CD4-positive, CD25-positive, alpha-beta regulatory T cell (primary cell): Measurements from ENCODE around the gene ANKS1B. TPM values are rescaled to one million over a fixed set of nuclear protein-coding genes. Genes with fewer than 3 reads are reported as not detected.

Source experiments
- ATAC-seq, 2 donors: fragments of 150-1000 bp; cut with Tn5 transposase; one replicate each; pipeline ENCODE4 v1.10.0; 2021; ENCODE audit warnings: low read depth in 2 of 2, moderate number of reproducible peaks in 2 of 2, moderate library complexity in 1 of 2
- DNase-seq, 3 donors: peaks; one replicate each; pipeline versions ENCODE4 v3.0.0 to v3.0.0-alpha.2; 2012 to 2022; ENCODE audit warnings: mixed read lengths in 1 of 3
- H3K27ac ChIP-seq: one replicate; pipeline ENCODE4 v1.7.0; 2013; ENCODE audit warnings: mild to moderate bottlenecking, low read length; ENCODE audit not compliant: insufficient read depth, poor library complexity, severe bottlenecking
- H3K27me3 ChIP-seq: one replicate; pipeline ENCODE4 v1.7.0; 2013; ENCODE audit warnings: low read length; ENCODE audit not compliant: control insufficient read depth, insufficient read depth
- H3K36me3 ChIP-seq: one replicate; pipeline ENCODE4 v1.7.0; 2013; ENCODE audit warnings: mild to moderate bottlenecking, low read length, moderate library complexity; ENCODE audit not compliant: control insufficient read depth, insufficient read depth
- H3K4me1 ChIP-seq: 2 replicates; pipeline ENCODE4 v1.7.0; 2013; ENCODE audit warnings: mild to moderate bottlenecking, low read length; ENCODE audit not compliant: insufficient read depth, control insufficient read depth, poor library complexity, severe bottlenecking
- H3K4me3 ChIP-seq: one replicate; pipeline ENCODE4 v1.7.0; 2013; ENCODE audit warnings: low read depth, mild to moderate bottlenecking, low read length, moderate library complexity
- H3K9me3 ChIP-seq, 2 experiments: 1 replicate in 1 of 2; 2 replicates in 1 of 2; pipeline ENCODE4 v1.7.0; 2013; ENCODE audit warnings: low read length in 2 of 2, mild to moderate bottlenecking in 1 of 2, moderate library complexity in 1 of 2; ENCODE audit not compliant: control insufficient read depth in 2 of 2
- H3K27ac Mint-ChIP-seq, 3 donors: one replicate each; pipeline ENCODE4 v1.8.0; 2020 to 2022; ENCODE audit warnings: mild to moderate bottlenecking in 3 of 3, mixed read lengths in 3 of 3, moderate library complexity in 2 of 3
- H3K27me3 Mint-ChIP-seq: one replicate; pipeline ENCODE4 v1.8.0; 2022; ENCODE audit warnings: mild to moderate bottlenecking, mixed read lengths
- H3K36me3 Mint-ChIP-seq: one replicate; pipeline ENCODE4 v1.8.0; 2020; ENCODE audit warnings: mixed read lengths
- H3K4me1 Mint-ChIP-seq, 4 donors: one replicate each; pipeline ENCODE4 v1.8.0; 2020 to 2022; ENCODE audit warnings: mixed read lengths in 4 of 4, mild to moderate bottlenecking in 1 of 4
- H3K4me3 Mint-ChIP-seq, 4 donors: one replicate each; pipeline ENCODE4 v1.8.0; 2020 to 2022; ENCODE audit warnings: mild to moderate bottlenecking in 4 of 4, mixed read lengths in 4 of 4, moderate library complexity in 3 of 4
- H3K9me3 Mint-ChIP-seq, 7 donors: one replicate each; pipeline ENCODE4 v1.8.0; 2020 to 2022; ENCODE audit warnings: mixed read lengths in 7 of 7, mild to moderate bottlenecking in 3 of 7, moderate library complexity in 2 of 7
- polyA plus RNA-seq, 4 donors: library from polyadenylated mRNA; unstranded; fragments of 300-500 nt; fragmentation: Illumina TruSeq; gene quantifications; one replicate each; pipeline ENCODE4 v1.2.3, GENCODE V29; 2021
- total RNA-seq: library from RNA; stranded (reverse); gene quantifications from one replicate; pipeline ENCODE4 v1.2.3, GENCODE V29; 2022

Gene ANKS1B
- total and polyA plus RNA-seq, 5 donors from 2014 or later, result 4.0 to 15.9 (median 9.5) TPM

DNA sequence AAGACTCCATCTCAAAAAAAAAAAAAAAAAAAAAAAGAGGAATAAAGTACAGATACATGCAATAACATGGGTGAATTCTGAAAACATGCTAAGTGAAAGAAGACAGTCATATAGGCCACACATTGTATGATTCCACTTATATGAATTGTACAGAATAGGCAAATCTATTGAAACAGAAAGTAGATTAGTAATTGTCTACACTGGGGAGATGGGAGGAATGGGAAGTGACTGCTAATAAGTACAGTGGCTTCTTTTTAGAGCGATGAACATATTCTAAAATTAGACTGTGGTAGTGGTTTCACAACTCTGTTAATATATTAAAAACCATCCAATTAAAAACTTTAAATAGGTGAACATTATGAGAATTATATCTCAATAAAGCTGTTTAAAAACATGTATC is 74.4 kb downstream of the ANKS1B start:
- no peaks in the 10 kb centered on the region for H3K4me1 ChIP-seq
- H3K27ac Mint-ChIP-seq, result no peak overlapping the region
- peaks cover 0 to 4% (median 0%) of the 10 kb centered on the region in 7 donors for H3K9me3 Mint-ChIP-seq
- H3K27ac ChIP-seq, result no peak overlapping the region
- ATAC-seq (no peak), DNase-seq (no peak)
- no peaks in the 10 kb centered on the region for H3K4me1 Mint-ChIP-seq
- no peaks in the 10 kb centered on the region for H3K36me3 Mint-ChIP-seq
- no peaks in the 10 kb centered on the region for H3K9me3 ChIP-seq
- no peak overlapping the region for H3K4me3 ChIP-seq
- no peaks in the 10 kb centered on the region for H3K27me3 ChIP-seq
- no peak overlapping the region for H3K4me3 Mint-ChIP-seq
- no peaks in the 10 kb centered on the region for H3K27me3 Mint-ChIP-seq
- no peaks in the 10 kb centered on the region for H3K36me3 ChIP-seq

DNA sequence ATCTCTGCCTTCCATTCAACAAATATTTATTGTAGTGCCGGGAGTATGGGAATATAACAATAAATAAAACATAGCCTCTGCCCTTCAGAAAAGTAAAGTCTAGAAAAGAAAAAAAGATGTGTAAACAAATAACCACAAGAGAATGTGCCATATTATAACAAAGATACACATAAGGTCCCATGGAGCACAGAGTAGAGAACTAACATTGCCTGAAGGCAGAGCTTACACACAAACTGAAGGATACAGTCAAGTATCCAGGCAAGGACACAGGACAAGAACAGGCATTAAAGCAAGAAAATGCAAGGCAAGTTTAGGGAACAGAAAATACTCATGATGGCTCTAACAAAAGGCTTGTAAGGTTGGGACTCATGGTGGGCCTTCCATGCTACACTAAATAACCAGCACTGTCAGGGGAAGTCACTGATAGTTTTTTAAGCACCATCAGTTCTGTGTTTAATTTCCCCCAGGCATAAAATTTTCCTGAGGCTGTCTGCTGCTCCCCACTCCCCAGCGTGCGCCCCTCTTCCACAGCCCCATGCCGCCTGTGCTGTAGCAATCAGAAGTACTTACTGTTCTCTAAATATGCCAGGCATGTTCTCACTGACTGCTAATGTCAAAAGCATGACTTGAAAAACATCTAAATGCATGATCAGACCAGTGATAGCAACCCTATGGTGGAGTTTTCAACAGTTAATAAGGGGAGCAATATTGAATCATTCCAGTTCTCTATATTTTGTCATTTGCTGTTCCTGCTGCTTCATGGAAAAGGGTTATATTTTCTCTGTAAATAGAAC is 77.8 kb downstream of the ANKS1B start:
- no peaks in the 10 kb centered on the region for H3K27me3 Mint-ChIP-seq
- no peak overlapping the region for H3K4me3 Mint-ChIP-seq
- no peak overlapping the region for H3K27ac Mint-ChIP-seq
- no peaks in the 10 kb centered on the region for H3K9me3 ChIP-seq
- no peak overlapping the region for H3K4me3 ChIP-seq
- peaks cover 0 to 5% (median 0%) of the 10 kb centered on the region in 7 donors for H3K9me3 Mint-ChIP-seq
- no peaks in the 10 kb centered on the region for H3K36me3 ChIP-seq
- no peaks in the 10 kb centered on the region for H3K4me1 ChIP-seq
- no peaks in the 10 kb centered on the region for H3K36me3 Mint-ChIP-seq
- no peaks in the 10 kb centered on the region for H3K4me1 Mint-ChIP-seq
- ATAC-seq (no peak), DNase-seq (no peak)
- H3K27me3 ChIP-seq, result no peaks in the 10 kb centered on the region
- no peak overlapping the region for H3K27ac ChIP-seq

DNA sequence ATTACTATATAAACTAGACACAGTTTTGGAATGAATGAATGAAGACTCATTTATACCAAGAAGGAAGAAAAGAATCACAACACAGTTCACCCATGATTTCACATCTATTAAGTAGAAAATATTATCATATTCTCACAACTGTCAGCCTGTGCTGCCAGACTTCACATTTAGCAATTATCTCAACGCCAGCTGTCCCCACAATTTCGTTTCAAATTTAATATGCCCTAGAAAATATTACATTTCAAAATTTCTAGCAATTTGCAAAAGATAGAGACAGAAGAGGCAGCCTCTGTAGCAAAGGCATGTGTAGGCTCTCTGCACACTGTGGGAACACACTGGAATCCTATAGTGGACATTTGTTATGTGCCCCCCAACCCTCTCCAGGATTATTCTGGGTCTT is 83.6 kb downstream of the ANKS1B start:
- no peaks in the 10 kb centered on the region for H3K27me3 Mint-ChIP-seq
- Histone ChIP-seq H3K9me3 (no peaks in the 10 kb centered on the region), H3K4me1 (no peaks in the 10 kb centered on the region), H3K4me3 (no peak overlapping the region), H3K27me3 (no peaks in the 10 kb centered on the region), H3K36me3 (no peaks in the 10 kb centered on the region), H3K27ac (no peak overlapping the region)
- H3K27ac Mint-ChIP-seq, result no peak overlapping the region
- H3K4me3 Mint-ChIP-seq, result no peak overlapping the region
- H3K4me1 Mint-ChIP-seq, result no peaks in the 10 kb centered on the region
- DNase-seq (no peak), ATAC-seq (no peak)
- H3K36me3 Mint-ChIP-seq, result no peaks in the 10 kb centered on the region
- H3K9me3 Mint-ChIP-seq, result peaks cover 0 to 3% (median 0%) of the 10 kb centered on the region in 7 donors

DNA sequence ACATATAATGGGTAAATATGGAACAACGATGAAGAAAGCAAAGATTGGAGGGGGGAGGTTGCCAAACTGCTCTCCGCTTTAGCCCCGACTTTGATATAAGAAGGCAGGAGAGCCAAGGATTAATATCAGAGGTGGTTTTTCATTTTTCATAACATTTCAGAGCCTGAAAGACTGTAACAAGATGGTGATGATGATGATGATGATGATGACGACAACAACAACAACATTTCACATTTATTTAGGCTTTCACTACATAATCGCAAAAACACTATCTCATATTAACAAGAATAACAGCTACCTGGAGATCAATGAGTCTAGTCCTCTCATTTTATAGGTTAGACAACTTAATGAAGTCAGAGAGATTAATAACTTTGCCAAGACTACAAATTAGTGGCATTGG is 86.1 kb downstream of the ANKS1B start:
- no peaks in the 10 kb centered on the region for H3K4me1 Mint-ChIP-seq
- no peak overlapping the region for H3K4me3 Mint-ChIP-seq
- Histone ChIP-seq H3K36me3 (no peaks in the 10 kb centered on the region), H3K9me3 (no peaks in the 10 kb centered on the region), H3K27me3 (no peaks in the 10 kb centered on the region), H3K4me3 (no peak overlapping the region), H3K4me1 (no peaks in the 10 kb centered on the region), H3K27ac (no peak overlapping the region)
- H3K36me3 Mint-ChIP-seq, result no peaks in the 10 kb centered on the region
- no peak overlapping the region for H3K27ac Mint-ChIP-seq
- H3K27me3 Mint-ChIP-seq, result no peaks in the 10 kb centered on the region
- peaks cover 0 to 3% (median 0%) of the 10 kb centered on the region in 7 donors for H3K9me3 Mint-ChIP-seq
- DNase-seq (no peak), ATAC-seq (no peak)

DNA sequence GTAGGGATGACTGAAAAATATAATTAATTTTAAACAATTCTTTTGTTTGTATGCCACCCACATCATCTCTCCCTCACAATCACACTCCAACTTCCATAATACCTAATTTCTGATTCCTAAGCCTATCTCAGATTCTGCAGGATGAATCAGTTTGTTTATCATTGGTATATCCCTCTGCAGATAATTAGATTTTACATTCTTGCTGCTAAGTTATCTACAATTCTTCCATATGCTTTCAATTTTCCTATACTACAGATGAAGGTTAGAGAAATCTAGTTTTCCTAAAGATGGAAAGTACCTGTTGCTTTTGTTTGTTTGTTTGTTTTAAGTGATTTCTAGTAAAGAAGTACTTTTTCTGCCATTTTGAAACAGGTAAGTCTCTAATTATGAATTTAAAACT is 105.3 kb downstream of the ANKS1B start:
- Histone ChIP-seq H3K4me1 (no peaks in the 10 kb centered on the region), H3K4me3 (no peak overlapping the region), H3K36me3 (no peaks in the 10 kb centered on the region), H3K27ac (no peak overlapping the region), H3K9me3 (no peaks in the 10 kb centered on the region), H3K27me3 (no peaks in the 10 kb centered on the region)
- Mint-ChIP-seq H3K36me3 (no peaks in the 10 kb centered on the region), H3K9me3 (peaks cover 0 to 11% (median 3%) of the 10 kb centered on the region in 7 donors), H3K4me3 (no peak overlapping the region), H3K27ac (no peak overlapping the region), H3K4me1 (no peaks in the 10 kb centered on the region), H3K27me3 (no peaks in the 10 kb centered on the region)
- DNase-seq (no peak), ATAC-seq (no peak)

DNA sequence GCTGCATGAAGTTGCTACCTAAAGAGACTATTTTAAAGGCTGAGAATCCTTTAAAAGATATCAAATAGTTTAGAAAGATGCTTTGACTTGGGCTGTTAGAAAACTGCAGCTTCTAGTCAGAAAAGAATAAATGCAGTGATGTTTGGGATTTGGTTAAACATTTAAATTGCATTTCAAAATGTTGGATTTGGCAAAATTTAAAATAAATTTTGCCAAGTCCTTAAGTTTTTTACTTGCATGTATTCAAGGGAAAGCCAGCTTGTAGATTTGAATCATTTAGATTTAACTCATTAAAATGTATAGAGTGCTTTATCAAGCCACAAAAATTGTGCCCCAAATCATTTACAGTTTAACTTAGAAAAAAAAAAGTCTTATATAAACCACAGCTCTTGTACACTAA is 109.7 kb downstream of the ANKS1B start:
- H3K9me3 Mint-ChIP-seq, result peaks cover 0 to 9% (median 2%) of the 10 kb centered on the region in 7 donors
- Histone ChIP-seq H3K9me3 (no peaks in the 10 kb centered on the region), H3K4me1 (no peaks in the 10 kb centered on the region), H3K4me3 (no peak overlapping the region), H3K27ac (no peak overlapping the region), H3K36me3 (no peaks in the 10 kb centered on the region), H3K27me3 (no peaks in the 10 kb centered on the region)
- DNase-seq (no peak), ATAC-seq (no peak)
- no peaks in the 10 kb centered on the region for H3K36me3 Mint-ChIP-seq
- no peak overlapping the region for H3K27ac Mint-ChIP-seq
- H3K27me3 Mint-ChIP-seq, result no peaks in the 10 kb centered on the region
- H3K4me3 Mint-ChIP-seq, result no peak overlapping the region
- no peaks in the 10 kb centered on the region for H3K4me1 Mint-ChIP-seq

DNA sequence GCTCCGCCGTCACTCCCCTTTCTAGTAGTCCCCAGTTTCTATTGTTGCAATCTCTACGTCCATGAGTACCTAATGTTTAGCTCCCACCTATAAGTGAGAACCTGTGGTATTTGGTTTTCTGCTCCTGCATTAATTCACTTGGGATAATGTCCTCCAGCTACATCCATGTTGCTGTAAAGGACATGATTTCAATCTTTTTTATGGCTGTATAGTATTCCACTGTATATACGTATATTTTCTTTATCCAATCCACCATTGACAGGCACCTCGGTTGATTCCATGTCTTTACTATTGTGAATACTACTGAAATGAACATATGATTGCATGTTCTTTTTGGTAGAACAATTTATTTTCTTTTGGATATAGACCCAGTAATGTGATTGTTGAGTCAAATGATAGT is 114.7 kb downstream of the ANKS1B start:
- no peaks in the 10 kb centered on the region for H3K36me3 ChIP-seq
- no peak for DNase-seq
- H3K27me3 ChIP-seq, result no peaks in the 10 kb centered on the region
- Mint-ChIP-seq H3K4me1 (no peaks in the 10 kb centered on the region), H3K36me3 (no peaks in the 10 kb centered on the region), H3K9me3 (peaks cover 0 to 13% (median 2%) of the 10 kb centered on the region in 7 donors), H3K4me3 (no peak overlapping the region), H3K27ac (no peak overlapping the region), H3K27me3 (no peaks in the 10 kb centered on the region)
- H3K27ac ChIP-seq, result no peak overlapping the region
- no peaks in the 10 kb centered on the region for H3K9me3 ChIP-seq
- no peak overlapping the region for H3K4me3 ChIP-seq
- no peak for ATAC-seq
- no peaks in the 10 kb centered on the region for H3K4me1 ChIP-seq

DNA sequence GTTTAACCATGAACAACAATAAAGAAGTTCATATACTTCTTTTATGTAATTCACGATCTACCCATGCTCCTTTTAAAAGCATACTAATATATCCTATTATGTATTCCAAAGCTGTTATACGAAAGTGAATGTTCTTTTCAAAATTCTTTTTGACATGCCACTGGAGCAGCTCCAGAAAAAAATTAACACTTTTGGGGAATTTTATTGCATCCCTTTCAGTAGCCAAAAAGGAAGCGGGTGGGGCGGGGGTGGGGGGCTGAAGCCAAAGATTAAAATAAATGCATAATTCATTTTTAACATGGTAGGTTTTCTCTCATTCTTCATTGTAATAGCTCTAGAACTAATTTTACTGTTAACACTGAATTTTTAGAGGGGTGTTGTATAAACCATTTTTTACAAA is 123.0 kb downstream of the ANKS1B start:
- Histone ChIP-seq H3K4me3 (no peak overlapping the region), H3K27ac (no peak overlapping the region), H3K36me3 (no peaks in the 10 kb centered on the region), H3K4me1 (no peaks in the 10 kb centered on the region), H3K27me3 (no peaks in the 10 kb centered on the region), H3K9me3 (no peaks in the 10 kb centered on the region)
- H3K27me3 Mint-ChIP-seq, result no peaks in the 10 kb centered on the region
- H3K4me3 Mint-ChIP-seq, result no peak overlapping the region
- H3K36me3 Mint-ChIP-seq, result no peaks in the 10 kb centered on the region
- DNase-seq (no peak), ATAC-seq (no peak)
- no peak overlapping the region for H3K27ac Mint-ChIP-seq
- H3K4me1 Mint-ChIP-seq, result no peaks in the 10 kb centered on the region
- H3K9me3 Mint-ChIP-seq, result peaks cover 0 to 4% (median 3%) of the 10 kb centered on the region in 7 donors
